ENCODE measurements around the gene LGALS3.

Gene LGALS3

DNA sequence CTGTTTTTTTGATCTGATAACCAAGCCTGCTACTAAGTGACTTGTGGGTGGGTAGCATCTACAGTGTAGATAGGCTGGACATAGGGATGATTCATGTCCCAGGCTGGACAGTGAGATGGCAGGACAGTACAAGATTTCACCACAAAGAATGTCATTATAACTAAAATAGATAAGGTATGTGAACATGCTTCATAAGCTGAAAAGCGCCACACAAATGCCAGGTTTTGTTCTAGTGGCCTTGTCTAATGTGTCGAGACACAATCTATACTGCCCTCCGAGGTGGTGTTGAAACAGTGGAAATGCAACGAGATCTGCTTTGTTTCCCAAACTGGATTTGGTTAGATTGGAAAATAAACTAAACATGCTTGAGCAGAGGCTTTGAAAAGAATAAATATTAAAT lies 4.4 kb downstream of the LGALS3 start:
- DNase-seq: no peak

DNA sequence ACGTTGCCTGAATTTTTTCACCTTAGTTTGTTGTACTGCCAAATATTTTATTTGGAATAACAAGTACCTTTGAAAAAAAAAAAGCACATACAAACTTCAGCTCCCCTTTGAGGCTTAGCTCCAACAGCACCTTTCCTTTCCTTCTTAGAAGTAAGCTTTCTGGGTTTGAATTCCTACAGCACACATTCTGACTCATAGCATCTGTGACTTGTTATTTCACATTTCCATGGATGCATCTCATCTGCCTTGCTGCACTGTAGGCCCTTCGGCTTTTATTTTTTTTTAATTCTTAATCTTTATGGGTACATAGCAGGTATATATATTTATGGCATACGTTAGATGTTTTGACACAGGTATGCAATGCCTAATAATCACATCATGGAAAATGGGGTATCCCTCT lies 7.2 kb downstream of the LGALS3 start:
- DNase-seq: no peak

GRCh38 chr14:55136885-55137786 lies 8.1 kb downstream of the LGALS3 start:
- no peak for DNase-seq

- no peak for DNase-seq
Observed at GRCh38 chr14:55138091-55138490, 9.0 kb downstream of the LGALS3 start.

- DNase-seq: no peak
Observed at GRCh38 chr14:55139141-55139540, 10.1 kb downstream of the LGALS3 start.

GRCh38 chr14:55139696-55140509 lies 10.9 kb downstream of the LGALS3 start:
- no peak for DNase-seq

DNA sequence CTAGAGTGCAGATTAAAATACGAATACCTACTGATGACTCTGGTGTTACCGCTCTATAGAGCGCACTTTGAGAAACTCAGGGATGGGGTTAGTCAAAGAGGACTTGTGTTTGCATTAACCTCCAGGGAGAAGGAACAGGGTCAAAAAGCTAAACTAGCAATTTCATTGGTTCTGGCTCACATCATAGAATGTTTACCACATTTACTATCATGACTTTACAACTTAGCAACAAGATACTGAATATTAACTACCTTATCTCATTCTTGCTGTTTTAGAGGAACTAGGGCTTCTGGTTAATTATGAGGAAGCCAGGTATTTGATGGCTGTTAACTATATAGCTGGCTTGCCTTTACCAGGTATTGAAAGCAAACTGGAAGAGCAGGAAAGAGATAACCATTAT lies 12.8 kb downstream of the LGALS3 start:
- no peak for DNase-seq

DNA sequence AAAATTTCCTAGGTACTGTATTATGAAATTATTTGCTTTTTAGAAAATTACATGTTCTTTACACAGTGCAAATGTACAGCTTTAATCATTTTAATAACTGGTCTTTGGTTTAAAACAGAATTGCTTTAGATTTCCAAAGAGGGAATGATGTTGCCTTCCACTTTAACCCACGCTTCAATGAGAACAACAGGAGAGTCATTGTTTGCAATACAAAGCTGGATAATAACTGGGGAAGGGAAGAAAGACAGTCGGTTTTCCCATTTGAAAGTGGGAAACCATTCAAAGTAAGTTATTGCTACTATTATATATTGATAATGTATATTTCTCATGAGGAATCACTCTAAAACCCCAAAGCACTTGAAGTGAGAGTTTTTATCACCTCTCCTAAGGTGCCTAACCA lies 13.4 kb downstream of the LGALS3 start:
- DNase-seq: no peak

GRCh38 chr14:55146425-55146824 lies 17.4 kb downstream of the LGALS3 start:
- no peak for DNase-seq

DNA sequence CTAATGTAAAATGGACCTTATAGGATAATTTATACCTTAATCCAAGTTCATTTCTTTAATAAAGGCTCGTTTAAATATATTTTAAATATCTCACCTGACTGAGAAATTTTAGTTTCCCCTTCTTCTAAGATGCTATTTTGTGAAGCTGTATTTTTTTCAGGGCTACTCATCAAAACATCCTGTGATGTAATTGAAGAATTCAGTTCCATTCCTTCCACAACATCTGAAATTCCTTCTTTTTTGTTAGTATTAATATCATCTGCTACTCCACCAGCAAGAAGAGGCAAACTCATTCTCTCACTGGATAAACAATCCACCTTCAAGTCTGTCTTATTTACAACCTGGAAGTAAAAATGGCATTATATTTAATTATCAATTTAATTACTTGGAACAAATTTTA lies 22.5 kb downstream of the LGALS3 start:
- no peak for DNase-seq

GRCh38 chr14:55152052-55152753 lies 23.2 kb downstream of the LGALS3 start:
- DNase-seq: no peak

- DNase-seq: no peak
Observed at GRCh38 chr14:55153951-55154350, 24.9 kb downstream of the LGALS3 start.

DNA sequence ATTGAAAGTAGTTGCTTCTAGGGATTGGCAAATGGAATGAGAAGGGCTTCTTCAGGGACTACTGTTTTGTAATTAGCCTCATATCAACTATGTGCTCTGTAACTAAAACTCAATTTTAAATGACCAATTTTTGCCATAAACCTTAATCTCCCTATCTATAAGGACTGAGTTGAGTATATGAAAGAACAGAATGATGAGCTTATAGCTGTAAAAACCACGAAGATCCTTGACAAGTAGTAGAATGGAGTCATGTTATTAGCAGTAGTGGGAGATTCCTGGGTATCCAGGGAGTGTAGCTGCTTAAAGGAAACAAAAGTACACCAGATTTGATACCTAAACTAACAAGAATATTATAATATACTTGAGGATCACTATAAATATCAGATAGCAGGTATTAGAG lies 28.0 kb downstream of the LGALS3 start:
- no peak for DNase-seq

- DNase-seq: no peak
Observed at GRCh38 chr14:55158412-55158811, 29.4 kb downstream of the LGALS3 start.

DNA sequence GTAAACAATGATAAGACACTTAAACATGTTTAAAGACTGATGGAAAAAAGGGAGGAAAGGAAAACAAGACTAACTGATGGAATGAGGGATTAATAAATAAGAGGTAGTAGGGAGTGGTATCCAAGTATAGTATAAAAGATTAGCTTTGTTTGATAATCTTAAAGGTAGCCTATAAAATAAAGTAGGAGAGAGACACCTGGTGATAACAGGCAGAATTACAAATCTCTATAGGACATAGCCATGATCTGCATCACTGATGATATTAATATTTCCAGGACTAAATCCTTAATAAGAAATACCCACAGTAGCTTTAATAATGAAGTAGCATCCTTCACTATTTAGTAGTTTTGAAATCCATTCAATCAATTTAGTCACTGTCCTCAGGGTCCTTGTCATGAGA lies 31.9 kb downstream of the LGALS3 start:
- peak in 1 of 2 experiments; percentile 1 for DNase-seq

DNA sequence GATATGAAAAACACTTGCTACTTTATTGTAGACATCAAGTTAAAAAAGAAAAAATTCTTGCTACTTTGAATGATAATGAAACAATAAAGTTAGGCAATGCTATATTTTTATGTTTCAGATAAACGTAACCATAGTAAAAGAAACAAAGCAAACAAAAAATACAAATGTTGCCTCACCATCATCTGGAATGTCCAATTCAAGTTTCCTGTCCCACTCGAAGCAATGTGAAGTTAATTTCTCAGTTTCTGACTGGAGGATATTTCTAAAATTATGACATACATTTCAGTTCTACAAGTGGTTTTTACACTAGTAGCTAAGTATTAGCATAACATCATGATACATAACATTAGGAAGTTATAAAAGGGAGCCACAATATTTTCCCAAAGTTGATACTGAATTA lies 41.5 kb downstream of the LGALS3 start:
- DNase-seq: no peak

DNA sequence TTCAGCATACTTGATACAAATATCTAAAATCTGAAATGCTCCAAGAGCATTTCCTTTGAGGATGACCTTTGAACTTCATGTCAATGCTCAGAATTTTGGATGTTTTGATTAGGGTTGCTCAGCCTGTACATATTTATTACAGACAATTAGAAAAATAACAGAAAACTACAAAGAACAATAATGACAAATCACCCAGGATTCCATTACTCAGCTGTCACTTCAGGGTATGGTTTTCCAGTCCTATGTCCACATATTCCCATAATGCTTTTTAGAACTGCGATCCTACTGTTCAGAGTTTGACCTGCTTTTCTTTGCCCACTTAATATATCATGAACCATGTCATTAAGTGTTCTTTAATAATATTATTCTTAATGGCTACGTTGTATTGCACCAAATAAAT lies 51.0 kb downstream of the LGALS3 start:
- no peak for DNase-seq

GRCh38 chr14:55180434-55180833 lies 51.4 kb downstream of the LGALS3 start:
- DNase-seq: no peak

- DNase-seq: no peak
Observed at GRCh38 chr14:55188686-55189295, 59.7 kb downstream of the LGALS3 start.

DNA sequence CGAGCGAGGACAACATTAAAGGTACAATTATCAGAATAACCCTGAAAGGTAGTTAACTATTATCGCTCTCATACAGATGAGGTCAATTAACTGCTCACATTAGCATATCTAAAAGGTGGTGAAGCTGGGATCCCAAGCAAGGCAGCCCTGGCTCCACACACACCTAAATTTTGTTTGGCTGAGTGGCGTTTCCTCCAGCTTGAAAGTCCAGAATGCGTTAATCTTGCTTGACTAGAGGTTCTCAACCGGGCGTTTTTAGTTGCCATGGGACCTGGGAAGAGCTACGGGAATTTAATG lies 61.8 kb downstream of the LGALS3 start:
- DNase-seq: no peak

GRCh38 chr14:55191203-55192053 lies 62.4 kb downstream of the LGALS3 start, which contains the start of gene DLGAP5:
DLGAP5 (minus strand) TSS chr14:55191585; CDS start chr14:55189179, 2,406 bp downstream.
- peak; percentile 97 for DNase-seq

DNA sequence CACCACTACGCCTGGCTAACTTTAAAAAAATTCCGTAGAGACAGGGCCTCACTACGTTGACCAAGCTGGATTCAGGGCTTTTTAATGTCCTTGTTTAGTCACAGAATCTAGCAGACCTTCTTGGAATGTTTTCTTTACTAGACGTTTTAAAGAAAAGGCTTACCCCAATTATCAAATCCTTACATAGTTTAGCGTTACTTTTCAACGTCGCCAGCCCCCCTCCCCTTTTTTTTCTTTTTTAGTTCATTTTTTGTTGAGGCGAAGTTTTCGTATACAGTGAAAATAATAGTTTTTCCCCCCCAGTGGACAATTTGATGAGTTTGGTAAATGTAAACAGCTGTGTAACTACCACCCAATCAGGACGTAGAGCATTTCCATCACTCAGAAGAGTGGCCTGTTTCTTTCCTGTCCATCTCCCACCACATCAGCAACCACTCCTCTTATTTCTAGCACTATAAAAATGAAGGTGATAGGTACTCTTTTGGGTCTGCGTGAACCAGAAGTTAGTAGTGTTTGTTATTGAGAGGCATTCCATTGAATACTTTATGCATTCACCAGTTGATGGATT lies 63.1 kb downstream of the LGALS3 start:
- no peak for DNase-seq
